ENCODE measurements around the gene CLRN1. TPM values are rescaled to one million over a fixed set of nuclear protein-coding genes. Genes with fewer than 3 reads are reported as not detected.

The CLRN1 gene
- total and polyA plus RNA-seq, 9 of the 15 experiments (the other 6 are each of a cell fraction or from before 2014, with no cell fraction given): not detected

DNA sequence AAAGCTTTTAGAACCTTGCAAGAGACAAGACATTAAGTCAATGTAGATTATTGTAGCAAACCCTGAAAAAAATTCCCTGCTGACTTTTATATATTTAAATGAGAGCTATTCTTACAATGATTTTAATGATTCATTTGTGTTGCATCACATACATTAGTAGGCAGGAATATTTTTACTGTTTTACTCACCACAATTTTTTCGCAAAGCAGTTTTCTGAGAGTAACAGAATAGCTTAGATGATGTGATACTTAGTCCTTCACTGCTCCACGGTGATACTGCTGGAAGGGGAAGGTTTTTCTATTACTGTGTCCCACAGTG, 43.9 kb upstream of the CLRN1 start:
- CTCF ChIA-PET (ENCODE audit: low intra/inter-chr PET ratio): no interaction called here
- in situ Hi-C loops (cut with MboI): no loop called here

DNA sequence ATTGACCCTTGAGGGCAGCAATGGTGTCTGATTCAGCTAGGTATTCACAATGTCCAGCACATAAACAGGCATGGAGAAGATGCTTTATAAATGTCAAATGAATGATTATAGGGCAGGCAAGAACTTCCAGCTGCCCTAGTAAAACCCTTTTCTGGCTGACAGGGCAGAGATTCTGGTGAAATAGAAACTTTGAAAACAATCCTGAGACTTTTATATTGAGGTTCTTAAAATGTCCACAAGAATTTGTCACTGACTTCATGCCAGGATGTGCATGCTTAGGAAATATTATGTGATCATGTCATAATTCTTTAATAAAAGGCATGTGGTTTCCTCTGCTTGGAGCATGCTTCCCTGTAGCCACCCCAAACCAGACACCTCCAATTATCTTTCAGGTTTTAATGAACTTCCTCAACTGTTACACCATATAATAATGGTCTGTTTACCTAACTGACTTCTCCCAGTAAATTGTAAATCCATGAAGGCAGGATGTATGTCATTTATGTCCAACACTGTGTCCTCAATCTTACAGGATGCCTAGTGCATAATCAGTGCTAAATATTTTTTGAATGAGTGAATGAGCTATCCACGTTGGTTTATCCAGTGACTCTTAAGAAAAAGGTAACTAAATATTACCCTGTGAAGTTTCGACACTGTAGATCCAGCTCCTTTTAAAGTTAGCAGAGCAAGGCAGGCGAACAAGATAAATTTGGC, 43.4 kb upstream of the CLRN1 start:
- Histone ChIP-seq H2AFZ (ENCODE audit: low read depth, low read length) (no peak overlapping the region), H3K9me3 (replicated peaks; ENCODE audit: control insufficient read depth, insufficient read depth, low read depth, low read length) (no peaks in the 10 kb centered on the region), H3K4me2 (ENCODE audit: insufficient read depth, low read length) (no peak overlapping the region), H3K9ac (ENCODE audit: insufficient read depth in 1 of 2, low read depth in 2 of 2, low read length in 2 of 2) (no peak overlapping the region), H3K9me1 (ENCODE audit: control insufficient read depth, insufficient read depth, low read length) (no peaks in the 10 kb centered on the region), H3K4me3 (no peak overlapping the region), H3K79me2 (ENCODE audit: control insufficient read depth, insufficient read depth, low read length) (no peaks in the 10 kb centered on the region), H3K36me3 (ENCODE audit: control insufficient read depth, insufficient read depth, low read length) (no peaks in the 10 kb centered on the region), H3K27ac (ENCODE audit: extremely low read depth, low read depth, low read length) (no peak overlapping the region), H4K20me1 (replicated peaks; ENCODE audit: control insufficient read depth, insufficient read depth, low read length) (no peaks in the 10 kb centered on the region), H3K27me3 (ENCODE audit: control insufficient read depth in 2 of 2, insufficient read depth in 2 of 2, low read length in 2 of 2) (peaks cover 6% of the 10 kb centered on the region in 2 experiments; a peak in 3 of 5 replicates), H3K4me1 (replicated peaks in 1 of 2; ENCODE audit: control insufficient read depth in 2 of 2, insufficient read depth in 2 of 2, low read length in 2 of 2) (no peaks in the 10 kb centered on the region)
- DNase-seq (ENCODE audit: extremely low read depth in 1 of 4, low spot score in 3 of 4): no peak
- in situ Hi-C loops (cut with MboI) (no loop called here), intact Hi-C loops (cut with micrococcal nuclease) (no loop called here)
- 2% methylated on average over 3 of the region's 3 CpGs for WGBS (ENCODE audit: insufficient coverage, low coverage, missing lambda C conversion rate)
- POLR2A ChIA-PET: no interaction called here
- CTCF ChIA-PET (ENCODE audit: low intra/inter-chr PET ratio): no interaction called here
- BruUV-seq (replicated peaks): no TSS peak
- ATAC-seq: no peak
- FAIRE-seq: no peak
- TF ChIP-seq ZNF408 (CRISPR knock-in tag; IDR thresholded peaks at IDR 0.05; ENCODE audit: low read depth) (no peak), USF2 (CRISPR knock-in tag; IDR thresholded peaks at IDR 0.05) (no peak), CSDE1 (IDR thresholded peaks at IDR 0.05) (no peak), NCOA6 (IDR thresholded peaks at IDR 0.05) (no peak), MAFF (IDR thresholded peaks at IDR 0.05; ENCODE audit: low read length) (no peak), KAT2B (IDR thresholded peaks at IDR 0.05; ENCODE audit: low read depth, low read length) (no peak), ZNF699 (CRISPR knock-in tag; IDR thresholded peaks at IDR 0.05; ENCODE audit: insufficient replicate concordance) (no peak)
- TF ChIP-seq, protein P1, sequence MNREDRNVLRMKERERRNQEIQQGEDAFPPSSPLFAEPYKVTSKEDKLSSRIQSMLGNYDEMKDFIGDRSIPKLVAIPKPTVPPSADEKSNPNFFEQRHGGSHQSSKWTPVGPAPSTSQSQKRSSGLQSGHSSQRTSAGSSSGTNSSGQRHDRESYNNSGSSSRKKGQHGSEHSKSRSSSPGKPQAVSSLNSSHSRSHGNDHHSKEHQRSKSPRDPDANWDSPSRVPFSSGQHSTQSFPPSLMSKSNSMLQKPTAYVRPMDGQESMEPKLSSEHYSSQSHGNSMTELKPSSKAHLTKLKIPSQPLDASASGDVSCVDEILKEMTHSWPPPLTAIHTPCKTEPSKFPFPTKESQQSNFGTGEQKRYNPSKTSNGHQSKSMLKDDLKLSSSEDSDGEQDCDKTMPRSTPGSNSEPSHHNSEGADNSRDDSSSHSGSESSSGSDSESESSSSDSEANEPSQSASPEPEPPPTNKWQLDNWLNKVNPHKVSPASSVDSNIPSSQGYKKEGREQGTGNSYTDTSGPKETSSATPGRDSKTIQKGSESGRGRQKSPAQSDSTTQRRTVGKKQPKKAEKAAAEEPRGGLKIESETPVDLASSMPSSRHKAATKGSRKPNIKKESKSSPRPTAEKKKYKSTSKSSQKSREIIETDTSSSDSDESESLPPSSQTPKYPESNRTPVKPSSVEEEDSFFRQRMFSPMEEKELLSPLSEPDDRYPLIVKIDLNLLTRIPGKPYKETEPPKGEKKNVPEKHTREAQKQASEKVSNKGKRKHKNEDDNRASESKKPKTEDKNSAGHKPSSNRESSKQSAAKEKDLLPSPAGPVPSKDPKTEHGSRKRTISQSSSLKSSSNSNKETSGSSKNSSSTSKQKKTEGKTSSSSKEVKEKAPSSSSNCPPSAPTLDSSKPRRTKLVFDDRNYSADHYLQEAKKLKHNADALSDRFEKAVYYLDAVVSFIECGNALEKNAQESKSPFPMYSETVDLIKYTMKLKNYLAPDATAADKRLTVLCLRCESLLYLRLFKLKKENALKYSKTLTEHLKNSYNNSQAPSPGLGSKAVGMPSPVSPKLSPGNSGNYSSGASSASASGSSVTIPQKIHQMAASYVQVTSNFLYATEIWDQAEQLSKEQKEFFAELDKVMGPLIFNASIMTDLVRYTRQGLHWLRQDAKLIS (CRISPR knock-in tag; IDR thresholded peaks at IDR 0.05): no peak

More for the DNA sequence above, 43.9 kb upstream of the CLRN1 start:
- no peak for TF ChIP-seq SP1 (CRISPR knock-in tag; IDR thresholded peaks at IDR 0.05)
- TF ChIP-seq HMG20B (CRISPR knock-in tag; IDR thresholded peaks at IDR 0.05): no peak
- no peak for TF ChIP-seq STAT5B (CRISPR knock-in tag; IDR thresholded peaks at IDR 0.05)
- no peak for TF ChIP-seq RBFOX2 (IDR thresholded peaks at IDR 0.05; ENCODE audit: low read depth, low read length)
- FAIRE-seq (no peak), ATAC-seq (no peak), DNase-seq (ENCODE audit: extremely low read depth in 1 of 4, low spot score in 3 of 4) (no peak)
- no peak overlapping the region for H3K27ac ChIP-seq (ENCODE audit: extremely low read depth, low read depth, low read length)
- POLR2A ChIA-PET: no interaction called here
- no peaks in the 10 kb centered on the region for H3K9me3 ChIP-seq (replicated peaks; ENCODE audit: control insufficient read depth, insufficient read depth, low read depth, low read length)
- BruUV-seq (replicated peaks): no TSS peak
- intact Hi-C loops (cut with micrococcal nuclease): no loop called here
- H3K4me1 ChIP-seq (replicated peaks in 1 of 2; ENCODE audit: control insufficient read depth in 2 of 2, insufficient read depth in 2 of 2, low read length in 2 of 2): no peaks in the 10 kb centered on the region
- H3K4me2 ChIP-seq (ENCODE audit: insufficient read depth, low read length): no peak overlapping the region
- H3K27me3 ChIP-seq (ENCODE audit: control insufficient read depth in 2 of 2, insufficient read depth in 2 of 2, low read length in 2 of 2): peaks cover 6% of the 10 kb centered on the region in 2 experiments; a peak in 3 of 5 replicates
- no peaks in the 10 kb centered on the region for H3K36me3 ChIP-seq (ENCODE audit: control insufficient read depth, insufficient read depth, low read length)
- 2% methylated on average over 2 of the region's 2 CpGs for WGBS (ENCODE audit: insufficient coverage, low coverage, missing lambda C conversion rate)
- no peaks in the 10 kb centered on the region for H3K9me1 ChIP-seq (ENCODE audit: control insufficient read depth, insufficient read depth, low read length)
- H3K79me2 ChIP-seq (ENCODE audit: control insufficient read depth, insufficient read depth, low read length): no peaks in the 10 kb centered on the region
- no peak overlapping the region for H2AFZ ChIP-seq (ENCODE audit: low read depth, low read length)
- no peaks in the 10 kb centered on the region for H4K20me1 ChIP-seq (replicated peaks; ENCODE audit: control insufficient read depth, insufficient read depth, low read length)
- no peak overlapping the region for H3K4me3 ChIP-seq
- no peak overlapping the region for H3K9ac ChIP-seq (ENCODE audit: insufficient read depth in 1 of 2, low read depth in 2 of 2, low read length in 2 of 2)

All from K562 (cell line).